Sigmoid colon (tissue), 7 donors: ENCODE data around the gene NR1D1. TPM values are rescaled to one million over a fixed set of nuclear protein-coding genes. Genes with fewer than 3 reads are reported as not detected.

ENCODE experiments used
- DNase-seq: peaks from one replicate; pipeline ENCODE4 v3.0.0-alpha.2; 2019
- H3K27ac ChIP-seq, 4 donors: fragments of 200-600 bp; sonication (generic); one replicate each; pipeline ENCODE4 v1.5.1; 2016 to 2019; ENCODE audit warnings: mild to moderate bottlenecking in 1 of 4
- H3K27me3 ChIP-seq, 3 donors: fragments of 200-600 bp; sonication (generic); one replicate each; pipeline ENCODE4 v1.5.1; 2019; ENCODE audit warnings: mild to moderate bottlenecking in 1 of 3
- H3K36me3 ChIP-seq, 4 donors: fragments of 200-600 bp; sonication (generic); one replicate each; pipeline ENCODE4 v1.5.1; 2016 to 2019
- H3K4me1 ChIP-seq, 4 donors: fragments of 200-600 bp; sonication (generic); one replicate each; pipeline ENCODE4 v1.5.1; 2017 to 2019
- H3K4me3 ChIP-seq, 4 donors: fragments of 200-600 bp; sonication (generic); one replicate each; pipeline ENCODE4 v1.5.1; 2017 to 2019; ENCODE audit warnings: mild to moderate bottlenecking in 2 of 4, moderate library complexity in 1 of 4
- H3K9me3 ChIP-seq, 4 donors: fragments of 200-600 bp in 3 of 4; sonication (generic) in 3 of 4; one replicate each; pipeline versions ENCODE4 v1.5.1 to v1.6.1; 2013 to 2019
- CTCF ChIP-seq, 4 experiments: fragments of 450-650 bp in 3 of 4; fragments of 200-600 bp in 1 of 4; IDR thresholded peaks; one replicate each; pipeline ENCODE4 v1.5.1; 2016 to 2019; ENCODE audit warnings: antibody characterized with exemption in 4 of 4, mild to moderate bottlenecking in 3 of 4, moderate library complexity in 2 of 4
- EP300 ChIP-seq, 4 donors: sonication (generic); formaldehyde crosslinking; IDR thresholded peaks; one replicate each; pipeline ENCODE4 v1.6.1; 2017; ENCODE audit warnings: antibody characterized with exemption in 4 of 4
- POLR2A ChIP-seq, 2 donors: fragments of 450-650 bp; IDR thresholded peaks; one replicate each; pipeline ENCODE4 v1.6.1; 2016; ENCODE audit warnings: antibody characterized with exemption in 2 of 2, mild to moderate bottlenecking in 2 of 2, moderate library complexity in 2 of 2
- POLR2AphosphoS5 ChIP-seq, 4 donors: sonication (generic); formaldehyde crosslinking; IDR thresholded peaks; one replicate each; pipeline ENCODE4 v1.6.1; 2017; ENCODE audit warnings: antibody characterized with exemption in 4 of 4
- WGBS, 2 donors: extraction: QIAGEN DNeasy Blood & Tissue Kit; methylation state at CpG; one replicate each; pipeline ENCODE4 v1.1.7; 2013; 5-methylcytosine and 5-hydroxymethylcytosine counted together
- intact Hi-C: fragments of 100-400 bp; cut with DNase I; formaldehyde crosslinking; loops from one replicate; pipeline ENCODE4 v1.15.1; 2023
- polyA plus RNA-seq, 3 donors: library from polyadenylated mRNA; stranded (reverse); fragments of 200-250 nt; gene quantifications; one replicate each; pipeline ENCODE4 v1.2.3, GENCODE V29; 2013
- total RNA-seq, 4 donors: library from RNA; depleted of rRNA; stranded (reverse); fragments of >200 nt; gene quantifications; one replicate each; pipeline ENCODE4 v1.1.0, GENCODE V29; 2016
- donor health status: healthy with polysubstance abuse.
- donor health status: Bipolar disorder and iron deficiency.
- donor health status: healthy.

Gene NR1D1
- total and polyA plus RNA-seq, 7 donors, result 4.1 to 12.8 (median 11.4) TPM

GRCh38 chr17:40098846-40099618, 1.4 kb downstream of the NR1D1 start:
- Histone ChIP-seq H3K36me3 (peaks cover 30 to 33% (median 32%) of the 10 kb centered on the region in 4 donors), H3K4me3 (peak overlapping the region; percentile 69 to 97 (median 90)), H3K27ac (peak overlapping the region; percentile 97 to 100 (median 98)), H3K27me3 (no peaks in the 10 kb centered on the region), H3K4me1 (peaks cover 0 to 81% (median 79%) of the 10 kb centered on the region in 4 donors), H3K9me3 (no peaks in the 10 kb centered on the region)
- WGBS, 2 donors, result 1 to 2% methylated on average over 52 of the region's 52 CpGs
- intact Hi-C loops, result loop anchor here (1.0 kb wide), 1 partner anchor 9 kb away; no protein-coding TSS in a partner anchor
- TF ChIP-seq CTCF (IDR thresholded peaks at IDR 0.05) (no peak), EP300 (IDR thresholded peaks at IDR 0.05) (peak in 2 of 4 donors; percentile 75 to 94), POLR2AphosphoS5 (IDR thresholded peaks at IDR 0.05) (peak; percentile 91 to 99 (median 96)), POLR2A (IDR thresholded peaks at IDR 0.05) (peak; percentile 92 to 97)
- DNase-seq, result peak; percentile 100

DNA sequence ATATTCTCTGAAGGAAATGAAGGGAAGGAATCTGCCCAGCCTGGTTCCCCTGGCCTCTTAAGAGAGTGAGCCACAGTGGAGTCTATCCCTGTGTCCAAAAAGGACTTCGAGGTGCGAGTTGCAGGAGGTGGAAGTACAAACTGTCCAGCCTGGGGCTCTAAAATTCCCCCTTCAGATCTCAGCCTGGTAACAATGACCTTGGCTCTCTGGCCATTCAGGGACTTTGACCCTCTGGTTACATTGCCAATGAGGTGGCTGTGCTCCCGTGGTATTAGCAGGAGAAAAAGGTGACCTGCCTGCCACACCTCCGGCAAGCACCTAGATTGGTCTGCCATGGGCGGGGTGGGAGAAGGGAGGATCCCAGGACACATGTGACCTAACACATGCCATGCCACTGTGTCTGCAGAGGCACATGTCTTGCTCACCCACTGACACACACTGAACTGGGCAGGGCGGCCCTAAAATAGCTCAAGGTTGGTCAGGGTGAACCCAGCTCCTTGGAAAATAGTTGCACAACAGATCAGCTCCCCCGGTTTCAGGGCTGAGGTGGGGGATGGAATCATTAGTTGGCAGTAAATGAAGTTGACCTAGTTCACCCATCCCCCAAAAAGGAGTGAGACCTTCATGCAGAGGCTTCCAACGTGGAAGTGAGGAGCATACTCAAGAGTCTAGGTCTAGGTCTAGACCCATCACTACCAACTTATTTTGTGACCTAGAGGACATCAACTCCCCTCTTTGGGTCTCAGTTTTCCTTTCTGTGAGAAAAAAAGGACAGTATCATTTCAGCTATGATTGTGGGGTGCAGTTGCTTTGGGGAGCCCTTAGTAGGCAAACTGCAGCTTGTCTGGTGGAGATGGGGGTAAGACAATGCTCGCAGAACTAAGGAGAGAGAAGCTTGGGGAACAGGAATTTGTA, 2.2 kb downstream of the NR1D1 start:
- peak in 2 of 4 donors; percentile 48 to 69 for TF ChIP-seq EP300 (IDR thresholded peaks at IDR 0.05)
- no peak for TF ChIP-seq CTCF (IDR thresholded peaks at IDR 0.05)
- peak; percentile 47 to 83 (median 63) for TF ChIP-seq POLR2AphosphoS5 (IDR thresholded peaks at IDR 0.05)
- TF ChIP-seq POLR2A (IDR thresholded peaks at IDR 0.05), result no peak
- Histone ChIP-seq H3K27me3 (no peaks in the 10 kb centered on the region), H3K27ac (peak overlapping the region; percentile 97 to 100 (median 98)), H3K36me3 (peaks cover 38 to 42% (median 41%) of the 10 kb centered on the region in 4 donors), H3K9me3 (no peaks in the 10 kb centered on the region), H3K4me1 (peaks cover 0 to 81% (median 79%) of the 10 kb centered on the region in 4 donors), H3K4me3 (peak overlapping the region; percentile 33 to 97 (median 90))
- 36 to 61% methylated on average over 9 of the region's 9 CpGs for WGBS, 2 donors
- intact Hi-C loops, result no loop called here
- peak; percentile 91 for DNase-seq

GRCh38 chr17:40097087-40097486, 3.3 kb downstream of the NR1D1 start:
- no peak for TF ChIP-seq POLR2AphosphoS5 (IDR thresholded peaks at IDR 0.05)
- no peak for TF ChIP-seq POLR2A (IDR thresholded peaks at IDR 0.05)
- no peak for TF ChIP-seq CTCF (IDR thresholded peaks at IDR 0.05)
- no peak for TF ChIP-seq EP300 (IDR thresholded peaks at IDR 0.05)
- WGBS, 2 donors, result 87 to 88% methylated on average over 10 of the region's 10 CpGs
- intact Hi-C loops, result no loop called here
- H3K4me1 ChIP-seq, result peaks cover 0 to 81% (median 79%) of the 10 kb centered on the region in 4 donors
- peaks cover 43 to 50% (median 46%) of the 10 kb centered on the region in 4 donors for H3K36me3 ChIP-seq
- DNase-seq, result peak; percentile 67
- H3K4me3 ChIP-seq, result peak overlapping the region in 3 of 4 donors; percentile 85 to 97 (median 96)
- peak overlapping the region; percentile 97 to 100 (median 98) for H3K27ac ChIP-seq
- H3K27me3 ChIP-seq, result no peaks in the 10 kb centered on the region
- H3K9me3 ChIP-seq, result no peaks in the 10 kb centered on the region

GRCh38 chr17:40095944-40096791, 4.2 kb downstream of the NR1D1 start:
- TF ChIP-seq POLR2AphosphoS5 (IDR thresholded peaks at IDR 0.05) (peak in 3 of 4 donors; percentile 40 to 61 (median 55)), EP300 (IDR thresholded peaks at IDR 0.05) (no peak)
- Histone ChIP-seq H3K4me1 (peaks cover 0 to 81% (median 80%) of the 10 kb centered on the region in 4 donors), H3K9me3 (no peaks in the 10 kb centered on the region), H3K4me3 (peak overlapping the region in 1 of 4 donors; percentile 96), H3K36me3 (peaks cover 43 to 50% (median 46%) of the 10 kb centered on the region in 4 donors), H3K27ac (peak overlapping the region; percentile 97 to 100 (median 98)), H3K27me3 (no peaks in the 10 kb centered on the region)
- WGBS, 2 donors, result 45 to 71% methylated on average over 23 of the region's 23 CpGs
- DNase-seq, result peak; percentile 90
- intact Hi-C loops, result no loop called here
